ENCODE data around the gene CNOT6.

CNOT6 gene

GRCh38 chr5:180624587-180624986 is 130.4 kb downstream of the CNOT6 start:
- TF ChIP-seq ZFP30 (CRISPR knock-in tag; IDR thresholded peaks at IDR 0.05) = no peak
- TF ChIP-seq CSDC2 (CRISPR knock-in tag; IDR thresholded peaks at IDR 0.05) = no peak
- no peak for ATAC-seq

GRCh38 chr5:180625125-180625790 is 131.1 kb downstream of the CNOT6 start:
- TF ChIP-seq ZNF8 (CRISPR knock-in tag; IDR thresholded peaks at IDR 0.05) (no peak), RARB (CRISPR knock-in tag; IDR thresholded peaks at IDR 0.05) (no peak), ESRRG (CRISPR knock-in tag; IDR thresholded peaks at IDR 0.05) (no peak), TCF4 (CRISPR knock-in tag; IDR thresholded peaks at IDR 0.05; ENCODE audit: borderline replicate concordance) (no peak), ARNTL (CRISPR knock-in tag; IDR thresholded peaks at IDR 0.05; ENCODE audit: borderline replicate concordance, low read depth) (no peak), PPARA (CRISPR knock-in tag; IDR thresholded peaks at IDR 0.05; ENCODE audit: borderline replicate concordance) (no peak), OSR1 (CRISPR knock-in tag; IDR thresholded peaks at IDR 0.05) (no peak), ZC3H10 (CRISPR knock-in tag; IDR thresholded peaks at IDR 0.05) (no peak), BACH2 (CRISPR knock-in tag; IDR thresholded peaks at IDR 0.05; ENCODE audit: borderline replicate concordance) (no peak), ISL1 (CRISPR knock-in tag; IDR thresholded peaks at IDR 0.05) (no peak), ZNF70 (CRISPR knock-in tag; IDR thresholded peaks at IDR 0.05) (no peak), SNAI2 (CRISPR knock-in tag; IDR thresholded peaks at IDR 0.05) (no peak), ZFP3 (CRISPR knock-in tag; IDR thresholded peaks at IDR 0.05) (no peak)
- TF ChIP-seq, protein P1, sequence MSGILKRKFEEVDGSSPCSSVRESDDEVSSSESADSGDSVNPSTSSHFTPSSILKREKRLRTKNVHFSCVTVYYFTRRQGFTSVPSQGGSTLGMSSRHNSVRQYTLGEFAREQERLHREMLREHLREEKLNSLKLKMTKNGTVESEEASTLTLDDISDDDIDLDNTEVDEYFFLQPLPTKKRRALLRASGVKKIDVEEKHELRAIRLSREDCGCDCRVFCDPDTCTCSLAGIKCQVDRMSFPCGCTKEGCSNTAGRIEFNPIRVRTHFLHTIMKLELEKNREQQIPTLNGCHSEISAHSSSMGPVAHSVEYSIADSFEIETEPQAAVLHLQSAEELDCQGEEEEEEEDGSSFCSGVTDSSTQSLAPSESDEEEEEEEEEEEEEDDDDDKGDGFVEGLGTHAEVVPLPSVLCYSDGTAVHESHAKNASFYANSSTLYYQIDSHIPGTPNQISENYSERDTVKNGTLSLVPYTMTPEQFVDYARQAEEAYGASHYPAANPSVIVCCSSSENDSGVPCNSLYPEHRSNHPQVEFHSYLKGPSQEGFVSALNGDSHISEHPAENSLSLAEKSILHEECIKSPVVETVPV (CRISPR knock-in tag; IDR thresholded peaks at IDR 0.05) = no peak
- TF ChIP-seq, protein P2, sequence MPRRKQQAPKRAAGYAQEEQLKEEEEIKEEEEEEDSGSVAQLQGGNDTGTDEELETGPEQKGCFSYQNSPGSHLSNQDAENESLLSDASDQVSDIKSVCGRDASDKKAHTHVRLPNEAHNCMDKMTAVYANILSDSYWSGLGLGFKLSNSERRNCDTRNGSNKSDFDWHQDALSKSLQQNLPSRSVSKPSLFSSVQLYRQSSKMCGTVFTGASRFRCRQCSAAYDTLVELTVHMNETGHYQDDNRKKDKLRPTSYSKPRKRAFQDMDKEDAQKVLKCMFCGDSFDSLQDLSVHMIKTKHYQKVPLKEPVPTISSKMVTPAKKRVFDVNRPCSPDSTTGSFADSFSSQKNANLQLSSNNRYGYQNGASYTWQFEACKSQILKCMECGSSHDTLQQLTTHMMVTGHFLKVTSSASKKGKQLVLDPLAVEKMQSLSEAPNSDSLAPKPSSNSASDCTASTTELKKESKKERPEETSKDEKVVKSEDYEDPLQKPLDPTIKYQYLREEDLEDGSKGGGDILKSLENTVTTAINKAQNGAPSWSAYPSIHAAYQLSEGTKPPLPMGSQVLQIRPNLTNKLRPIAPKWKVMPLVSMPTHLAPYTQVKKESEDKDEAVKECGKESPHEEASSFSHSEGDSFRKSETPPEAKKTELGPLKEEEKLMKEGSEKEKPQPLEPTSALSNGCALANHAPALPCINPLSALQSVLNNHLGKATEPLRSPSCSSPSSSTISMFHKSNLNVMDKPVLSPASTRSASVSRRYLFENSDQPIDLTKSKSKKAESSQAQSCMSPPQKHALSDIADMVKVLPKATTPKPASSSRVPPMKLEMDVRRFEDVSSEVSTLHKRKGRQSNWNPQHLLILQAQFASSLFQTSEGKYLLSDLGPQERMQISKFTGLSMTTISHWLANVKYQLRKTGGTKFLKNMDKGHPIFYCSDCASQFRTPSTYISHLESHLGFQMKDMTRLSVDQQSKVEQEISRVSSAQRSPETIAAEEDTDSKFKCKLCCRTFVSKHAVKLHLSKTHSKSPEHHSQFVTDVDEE (CRISPR knock-in tag; IDR thresholded peaks at IDR 0.05) = no peak
- TF ChIP-seq, protein P3, sequence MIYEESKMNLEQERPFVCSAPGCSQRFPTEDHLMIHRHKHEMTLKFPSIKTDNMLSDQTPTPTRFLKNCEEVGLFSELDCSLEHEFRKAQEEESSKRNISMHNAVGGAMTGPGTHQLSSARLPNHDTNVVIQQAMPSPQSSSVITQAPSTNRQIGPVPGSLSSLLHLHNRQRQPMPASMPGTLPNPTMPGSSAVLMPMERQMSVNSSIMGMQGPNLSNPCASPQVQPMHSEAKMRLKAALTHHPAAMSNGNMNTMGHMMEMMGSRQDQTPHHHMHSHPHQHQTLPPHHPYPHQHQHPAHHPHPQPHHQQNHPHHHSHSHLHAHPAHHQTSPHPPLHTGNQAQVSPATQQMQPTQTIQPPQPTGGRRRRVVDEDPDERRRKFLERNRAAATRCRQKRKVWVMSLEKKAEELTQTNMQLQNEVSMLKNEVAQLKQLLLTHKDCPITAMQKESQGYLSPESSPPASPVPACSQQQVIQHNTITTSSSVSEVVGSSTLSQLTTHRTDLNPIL (CRISPR knock-in tag; IDR thresholded peaks at IDR 0.05; ENCODE audit: low read depth) = no peak
- ATAC-seq = no peak

GRCh38 chr5:180625791-180626660 is 131.8 kb downstream of the CNOT6 start:
- ATAC-seq = no peak

More at GRCh38 chr5:180625791-180626660, 131.8 kb downstream of the CNOT6 start:
- no peak for TF ChIP-seq POU6F1 (CRISPR knock-in tag; IDR thresholded peaks at IDR 0.05; ENCODE audit: borderline replicate concordance, low read depth)
- TF ChIP-seq ZNF70 (CRISPR knock-in tag; IDR thresholded peaks at IDR 0.05) = no peak
- TF ChIP-seq ZNF565 (CRISPR knock-in tag; conservative IDR thresholded peaks at IDR 0.05; ENCODE audit: low read depth) = no peak
- TF ChIP-seq, protein P2 (CRISPR knock-in tag; IDR thresholded peaks at IDR 0.05) = no peak
